Endometrium (tissue), 2 donors: Measurements from ENCODE around the gene SLIT3.

ENCODE experiments used
- FAIRE-seq: peaks from 2 replicates; lab custom pipeline; 2012; peaks lifted over from hg19 to GRCh38; lab: Jason Lieb, UNC
- donor health status: control.
- donor health status: control.

The SLIT3 gene

GRCh38 chr5:169299191-169299662 lies 1.7 kb downstream of the SLIT3 start:
- FAIRE-seq, result no peak

DNA sequence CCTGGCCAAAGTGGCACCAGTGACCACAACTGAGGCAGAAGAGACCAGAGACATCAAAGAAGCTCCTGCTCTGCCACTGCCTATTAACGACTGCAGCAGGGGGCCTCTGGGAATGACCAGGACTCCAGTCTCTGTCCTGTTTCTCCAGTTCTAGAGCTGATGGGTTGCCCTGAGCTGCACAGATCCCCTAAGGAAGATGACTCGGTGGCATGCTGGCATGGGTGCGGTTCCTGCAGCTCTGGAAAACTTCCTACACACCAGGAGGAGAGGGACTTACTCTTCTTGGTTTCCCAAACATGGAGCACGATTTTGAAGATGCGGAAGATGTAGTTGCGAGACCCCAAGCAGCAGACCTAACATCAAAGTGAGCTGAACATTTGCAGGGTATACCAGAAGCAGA lies 2.7 kb downstream of the SLIT3 start:
- no peak for FAIRE-seq

GRCh38 chr5:169296419-169297143 lies 4.4 kb downstream of the SLIT3 start:
- FAIRE-seq, result no peak

GRCh38 chr5:169295306-169295705 lies 5.6 kb downstream of the SLIT3 start:
- FAIRE-seq, result no peak

DNA sequence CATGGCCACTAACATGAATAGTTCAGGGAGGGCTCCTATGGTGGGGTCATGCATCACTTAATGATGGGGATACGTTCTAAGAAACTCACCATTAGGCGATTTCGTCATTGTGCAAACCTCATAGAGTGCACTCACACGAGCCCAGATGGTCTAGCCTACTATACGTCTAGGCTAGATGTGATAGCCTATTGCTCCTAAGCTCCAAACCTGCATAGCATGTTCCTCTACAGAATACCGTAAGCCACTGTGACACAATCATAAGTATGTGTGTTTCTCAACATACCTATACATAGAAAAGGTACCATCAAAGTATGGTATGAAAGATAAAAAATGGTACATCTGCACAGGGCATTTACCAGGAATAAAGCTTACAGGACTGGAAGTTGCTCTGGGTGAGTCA lies 6.3 kb downstream of the SLIT3 start:
- FAIRE-seq, result no peak

DNA sequence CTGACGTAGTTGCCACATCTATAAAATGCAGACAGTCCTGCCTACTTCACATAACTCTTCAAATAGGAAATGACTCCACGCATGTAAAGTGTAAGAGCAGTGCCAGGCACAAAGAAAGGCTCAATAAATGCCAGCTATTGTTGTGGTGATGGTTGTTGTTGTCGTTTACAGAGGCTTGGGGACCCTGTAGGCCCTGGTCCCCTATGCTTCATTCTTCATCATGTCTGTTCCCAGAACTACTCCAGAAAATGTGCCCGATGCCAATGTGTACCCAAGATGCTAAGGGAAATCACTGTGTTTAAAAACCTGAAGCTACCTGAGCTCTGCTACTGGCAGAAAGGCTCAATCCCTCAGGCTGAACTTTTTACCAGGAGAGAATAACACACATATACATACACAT lies 9.1 kb downstream of the SLIT3 start:
- FAIRE-seq, result no peak

GRCh38 chr5:169290895-169291294 lies 10.0 kb downstream of the SLIT3 start:
- FAIRE-seq, result no peak

DNA sequence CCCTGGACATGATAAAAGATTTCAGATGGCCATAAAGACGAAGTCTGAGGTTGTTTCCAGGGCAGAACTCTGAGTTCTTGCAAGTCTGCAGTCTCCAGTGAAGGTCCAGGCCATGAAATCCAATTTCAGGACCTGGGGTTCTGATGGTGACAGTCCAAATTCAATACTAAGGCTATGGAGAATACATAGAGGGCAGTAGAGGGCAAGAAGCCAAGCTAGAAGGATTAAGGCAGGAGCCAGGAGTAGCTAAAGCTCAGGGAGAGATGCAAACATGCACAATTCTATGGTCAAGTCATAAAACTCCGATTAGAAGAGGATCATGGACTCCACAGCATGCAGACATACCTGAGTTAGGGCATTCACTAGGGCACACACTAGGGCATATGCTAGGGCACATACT lies 11.4 kb downstream of the SLIT3 start:
- FAIRE-seq, result no peak

DNA sequence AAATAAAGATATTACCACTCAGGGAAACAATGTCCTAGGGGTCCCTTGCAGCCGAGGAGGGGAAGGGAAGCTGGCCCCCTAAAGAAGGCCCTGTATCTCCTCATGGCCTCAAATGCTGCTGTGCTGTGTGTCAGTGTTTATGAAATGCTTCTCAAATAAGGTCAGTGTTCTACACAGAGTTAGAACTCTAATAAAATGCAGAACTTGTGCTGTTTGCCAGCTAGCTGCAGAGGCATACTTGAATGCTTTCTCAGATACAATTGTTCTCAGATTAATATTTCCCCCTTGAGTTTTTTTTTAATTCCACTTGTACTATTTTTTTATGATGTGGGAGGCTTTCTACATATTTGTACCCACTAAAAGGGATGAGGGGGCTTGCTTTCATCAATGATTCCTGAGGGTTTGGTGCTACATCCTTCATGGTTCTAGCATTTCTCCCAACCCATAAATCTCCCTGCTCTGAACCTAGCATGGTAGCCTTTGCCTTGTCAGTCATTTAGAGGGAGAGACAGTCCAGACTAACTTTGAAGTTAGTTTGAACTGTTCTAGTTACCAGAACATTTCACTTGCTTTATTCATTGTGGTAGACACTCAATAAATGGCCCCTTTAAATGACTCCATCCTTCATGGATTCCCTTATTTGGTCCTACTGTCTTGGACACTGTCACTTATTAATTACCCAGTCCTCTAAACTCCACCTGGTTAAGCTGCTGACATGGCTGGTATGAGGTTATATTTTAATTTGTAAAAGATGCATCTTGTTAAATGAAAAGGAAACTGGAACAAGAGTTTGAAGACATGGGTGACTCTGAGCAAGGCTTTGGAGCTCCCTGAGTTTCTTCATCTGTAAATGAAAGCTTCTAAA lies 12.6 kb downstream of the SLIT3 start:
- FAIRE-seq, result no peak

DNA sequence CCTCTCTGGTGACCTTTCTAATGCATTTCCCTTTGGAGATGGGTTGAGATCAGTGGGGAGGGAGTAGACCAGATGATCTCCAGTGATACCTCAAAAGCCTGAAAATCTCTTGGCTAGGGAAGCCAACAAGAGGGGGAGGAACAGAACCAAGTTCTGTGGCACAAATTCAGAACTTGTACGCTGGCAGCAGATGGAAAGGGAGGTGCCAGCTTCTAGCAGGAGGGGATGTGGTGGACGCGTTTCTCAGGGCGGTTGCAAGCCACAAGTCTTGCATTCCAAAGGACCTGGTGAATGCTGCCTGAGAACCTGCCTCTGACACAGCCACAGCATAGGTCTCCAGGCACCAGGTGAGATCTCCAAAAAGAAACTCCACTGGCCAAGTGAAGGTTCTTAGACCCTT lies 13.4 kb downstream of the SLIT3 start:
- FAIRE-seq, result no peak

- FAIRE-seq, result no peak
These were observed 14.2 kb downstream of the SLIT3 start for GRCh38 chr5:169286572-169287300.

GRCh38 chr5:169283887-169284286 lies 17.1 kb downstream of the SLIT3 start:
- FAIRE-seq, result no peak

DNA sequence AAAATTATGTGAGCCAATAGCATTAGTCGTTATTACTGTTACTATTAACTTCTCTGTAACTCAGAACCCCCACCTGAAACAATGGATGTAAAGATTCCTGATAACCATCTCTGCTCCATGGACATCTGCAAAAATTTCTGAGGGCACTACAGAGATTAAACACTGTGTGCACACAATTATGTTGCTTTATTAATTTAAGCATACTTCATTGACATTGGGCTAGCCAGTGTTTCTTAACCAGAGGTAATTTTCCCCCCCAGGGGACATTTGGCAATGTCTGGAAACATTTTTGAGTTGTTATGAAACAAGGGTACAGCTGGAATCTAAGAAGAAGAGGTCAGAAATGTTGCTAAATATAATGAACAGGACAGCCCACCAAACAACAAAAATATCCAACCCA lies 19.3 kb downstream of the SLIT3 start:
- no peak for FAIRE-seq

DNA sequence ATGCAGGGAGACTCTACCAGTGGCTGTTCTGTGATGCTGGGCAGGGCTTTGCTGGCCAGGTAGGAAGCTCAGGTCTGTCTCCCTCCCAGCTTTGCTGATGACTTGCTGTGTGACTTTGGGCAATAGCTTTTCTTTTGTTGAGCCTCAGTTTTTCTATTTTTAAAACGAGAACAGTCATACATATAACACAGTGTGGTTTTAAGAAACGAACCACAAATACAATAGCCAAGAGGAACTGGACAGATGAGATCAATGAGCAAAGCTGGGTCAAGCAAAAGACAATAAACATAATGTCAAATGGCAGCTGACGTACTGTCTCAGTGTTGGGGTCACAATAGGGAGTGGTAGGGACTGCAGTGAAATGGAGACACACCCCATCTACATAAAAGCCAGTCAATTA lies 20.2 kb downstream of the SLIT3 start:
- FAIRE-seq, result no peak

DNA sequence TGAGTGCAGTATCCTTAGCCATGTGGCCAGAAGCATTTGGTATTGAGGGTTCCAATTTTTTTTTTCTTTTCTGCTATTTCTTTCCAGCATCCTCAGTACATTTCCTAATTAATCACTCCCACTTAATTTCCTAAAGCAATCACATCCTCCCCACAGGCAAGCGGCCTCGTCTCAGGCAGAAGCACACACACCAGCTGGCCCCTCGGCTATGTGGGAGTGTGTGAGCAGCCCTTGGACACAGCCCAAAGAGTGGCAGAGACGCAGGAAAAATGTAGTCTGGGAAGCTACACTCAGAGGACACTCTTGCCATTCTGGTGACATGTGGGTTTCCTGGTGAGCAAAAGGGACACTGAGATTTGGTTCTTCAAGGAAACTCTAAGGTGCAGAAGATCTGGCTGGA lies 20.7 kb downstream of the SLIT3 start:
- peak; percentile 35 for FAIRE-seq

GRCh38 chr5:169279125-169279524 lies 21.8 kb downstream of the SLIT3 start:
- FAIRE-seq, result no peak

DNA sequence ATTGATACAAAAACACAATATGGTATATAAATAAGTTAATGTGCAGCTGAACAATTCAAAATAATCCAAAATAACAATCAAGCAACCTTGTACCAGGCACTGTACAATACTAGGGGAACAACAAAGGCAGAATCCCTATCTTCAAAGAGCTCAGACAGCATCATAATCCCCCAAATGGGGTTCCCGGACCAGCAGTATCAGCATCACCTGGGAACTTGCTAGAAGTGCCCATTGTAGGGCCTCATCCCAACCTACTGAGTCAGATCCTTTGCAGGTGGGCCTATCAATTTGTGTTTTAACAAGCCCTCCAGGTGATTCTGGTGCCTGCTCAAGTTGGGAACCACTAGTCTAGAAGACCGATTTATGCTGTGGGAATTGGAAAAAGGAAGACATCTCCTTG lies 27.1 kb downstream of the SLIT3 start:
- FAIRE-seq, result no peak

- FAIRE-seq, result no peak
These were observed 27.5 kb downstream of the SLIT3 start for GRCh38 chr5:169273451-169273850.

DNA sequence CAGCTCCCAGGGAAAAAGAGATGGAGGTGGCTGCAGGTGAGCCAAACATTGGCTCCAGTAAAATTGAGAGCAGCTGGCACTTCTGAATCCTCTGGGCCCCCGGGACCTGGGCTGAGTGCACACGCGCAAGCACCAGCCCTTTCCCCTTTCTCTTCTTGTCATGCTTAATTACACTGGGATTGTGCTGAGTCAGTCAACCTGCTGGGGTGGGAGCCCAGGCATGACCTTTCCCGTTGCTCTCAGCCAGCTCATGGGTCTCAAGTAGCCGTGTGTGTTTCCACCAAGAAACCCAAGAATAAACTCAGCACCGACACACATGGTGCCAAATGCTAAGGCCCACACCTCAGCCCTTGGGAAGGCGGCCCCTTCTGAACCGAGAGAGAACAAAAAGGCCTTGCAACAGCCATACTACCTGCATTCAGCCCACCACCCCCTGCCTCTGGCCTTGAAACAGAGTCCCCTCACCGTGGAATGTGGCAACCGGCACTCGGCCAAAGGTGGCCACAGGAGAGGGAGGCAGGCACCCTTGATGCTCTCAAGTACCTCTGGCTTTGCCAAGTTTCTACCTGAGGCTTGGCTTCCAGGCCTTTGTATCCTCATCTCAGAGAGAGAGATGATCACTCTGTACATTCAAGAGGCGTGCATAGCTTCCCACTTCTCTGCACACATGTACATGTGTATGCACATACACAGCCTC lies 28.1 kb downstream of the SLIT3 start:
- no peak for FAIRE-seq

GRCh38 chr5:169272111-169272510 lies 28.8 kb downstream of the SLIT3 start:
- FAIRE-seq, result no peak

DNA sequence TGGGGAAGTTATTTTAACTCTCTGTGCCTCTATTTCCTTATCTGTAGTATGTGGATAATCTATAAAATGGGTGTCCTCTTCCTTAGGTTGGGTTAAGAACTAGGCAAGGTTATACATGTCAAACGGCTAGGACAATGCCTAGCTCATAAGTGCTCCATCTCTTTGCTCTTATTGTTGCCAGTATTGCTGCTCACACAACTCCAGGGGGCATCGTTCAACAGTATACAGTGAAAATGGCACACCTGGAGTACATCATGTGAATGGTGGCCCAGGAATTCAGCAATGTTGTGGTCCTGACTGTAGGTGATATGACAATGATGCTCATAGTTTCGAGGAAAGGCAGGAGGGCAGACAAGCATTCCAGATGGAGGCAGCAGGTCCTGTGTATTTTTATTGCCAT lies 30.1 kb downstream of the SLIT3 start:
- FAIRE-seq, result no peak

- FAIRE-seq, result peak; percentile 84
These were observed 32.9 kb downstream of the SLIT3 start for GRCh38 chr5:169268019-169268418.
